Measurements from ENCODE around the gene SLC30A3.

SLC30A3 gene

GRCh38 chr2:27261241-27261925 is 1.5 kb downstream of the SLC30A3 start:
- DNase-seq (ENCODE audit: low spot score), result no peak

- no peak for DNase-seq (ENCODE audit: low spot score)
Observed at GRCh38 chr2:27258051-27258450, 4.8 kb downstream of the SLC30A3 start.

- no peak for DNase-seq (ENCODE audit: low spot score)
Observed at GRCh38 chr2:27256855-27257454, 5.9 kb downstream of the SLC30A3 start.

- DNase-seq (ENCODE audit: low spot score), result no peak
Observed at GRCh38 chr2:27255660-27256059, 7.2 kb downstream of the SLC30A3 start.

GRCh38 chr2:27255187-27255586 is 7.7 kb downstream of the SLC30A3 start:
- DNase-seq (ENCODE audit: low spot score), result no peak

- no peak for DNase-seq (ENCODE audit: low spot score)
Observed at GRCh38 chr2:27251766-27252165, 11.1 kb downstream of the SLC30A3 start.

GRCh38 chr2:27250652-27251379 is 12.0 kb downstream of the SLC30A3 start:
- no peak for DNase-seq (ENCODE audit: low spot score)

- peak; percentile 54 for DNase-seq (ENCODE audit: low spot score)
Observed at GRCh38 chr2:27249891-27250651, 12.8 kb downstream of the SLC30A3 start.

GRCh38 chr2:27249159-27249890 is 13.5 kb downstream of the SLC30A3 start:
- no peak for DNase-seq (ENCODE audit: low spot score)

GRCh38 chr2:27247893-27248292 is 15.0 kb downstream of the SLC30A3 start:
- DNase-seq (ENCODE audit: low spot score), result no peak

- DNase-seq (ENCODE audit: low spot score), result no peak
Observed at GRCh38 chr2:27245626-27246025, 17.2 kb downstream of the SLC30A3 start.

GRCh38 chr2:27245116-27245515 is 17.7 kb downstream of the SLC30A3 start:
- no peak for DNase-seq (ENCODE audit: low spot score)

- DNase-seq (ENCODE audit: low spot score), result no peak
Observed at GRCh38 chr2:27243391-27244130, 19.3 kb downstream of the SLC30A3 start.

GRCh38 chr2:27242614-27242951 is 20.3 kb downstream of the SLC30A3 start:
- no peak for DNase-seq (ENCODE audit: low spot score)

GRCh38 chr2:27241761-27242613 is 20.9 kb downstream of the SLC30A3 start:
- no peak for DNase-seq (ENCODE audit: low spot score)

GRCh38 chr2:27240406-27240805 is 22.4 kb downstream of the SLC30A3 start:
- DNase-seq (ENCODE audit: low spot score), result no peak

- DNase-seq (ENCODE audit: low spot score), result no peak
Observed at GRCh38 chr2:27238976-27239375, 23.9 kb downstream of the SLC30A3 start.

GRCh38 chr2:27237341-27237945 is 25.4 kb downstream of the SLC30A3 start:
- DNase-seq (ENCODE audit: low spot score), result no peak

GRCh38 chr2:27236626-27237025 is 26.2 kb downstream of the SLC30A3 start:
- DNase-seq (ENCODE audit: low spot score), result no peak
